Measurements from ENCODE around the gene CEP72. TPM values are rescaled to one million over a fixed set of nuclear protein-coding genes. Genes with fewer than 3 reads are reported as not detected.

The CEP72 gene, protein sequence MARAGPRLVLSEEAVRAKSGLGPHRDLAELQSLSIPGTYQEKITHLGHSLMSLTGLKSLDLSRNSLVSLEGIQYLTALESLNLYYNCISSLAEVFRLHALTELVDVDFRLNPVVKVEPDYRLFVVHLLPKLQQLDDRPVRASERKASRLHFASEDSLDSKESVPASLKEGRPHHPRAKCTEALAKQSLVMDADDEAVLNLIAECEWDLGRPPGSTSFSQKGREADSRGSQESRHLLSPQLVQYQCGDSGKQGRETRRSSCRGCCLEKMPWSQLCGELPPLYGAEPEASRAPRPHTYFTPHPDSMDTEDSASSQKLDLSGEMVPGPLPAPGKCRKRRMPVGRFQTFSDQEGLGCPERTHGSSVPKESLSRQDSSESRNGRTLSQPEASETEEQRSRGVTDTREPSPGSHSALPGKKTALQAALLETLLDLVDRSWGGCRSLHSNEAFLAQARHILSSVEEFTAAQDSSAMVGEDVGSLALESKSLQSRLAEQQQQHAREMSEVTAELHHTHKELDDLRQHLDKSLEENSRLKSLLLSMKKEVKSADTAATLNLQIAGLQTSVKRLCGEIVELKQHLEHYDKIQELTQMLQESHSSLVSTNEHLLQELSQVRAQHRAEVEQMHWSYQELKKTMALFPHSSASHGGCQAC
- total RNA-seq (10 to 100 TPM in 1 of 2 donors, 1 to 10 TPM in 1; 8.5 to 11.4 TPM), total RNA-seq (8.0 to 10.3 reads per million in 2 donors)

GRCh38 chr5:611731-612486 lies at the start of gene CEP72:
TSS of gene CEP72 (plus strand) at chr5:612340. CDS start at chr5:612362, 22 bp downstream.
- peaks cover 40% of the 10 kb centered on the region for H3K4me1 Mint-ChIP-seq
- H3K27ac Mint-ChIP-seq, result peak within 1 kb of the TSS; percentile 29
- peak within 1 kb of the TSS; percentile 90 for H3K4me3 Mint-ChIP-seq
- H3K27me3 Mint-ChIP-seq, result peaks cover 17% of the 10 kb centered on the region
- peak; percentile 87 to 93 (median 90) for DNase-seq
- peaks cover 2% of the 10 kb centered on the region for H3K36me3 Mint-ChIP-seq (ENCODE audit: low read depth)
- peak; percentile 95 for ATAC-seq
- no peaks in the 10 kb centered on the region for H3K9me3 ChIP-seq (ENCODE audit: control insufficient read depth, low read length, poor library complexity, severe bottlenecking)

- no peak overlapping the region for H3K27ac Mint-ChIP-seq
- no peaks in the 10 kb centered on the region for H3K9me3 ChIP-seq (ENCODE audit: control insufficient read depth, low read length, poor library complexity, severe bottlenecking)
- peaks cover 29% of the 10 kb centered on the region for H3K27me3 Mint-ChIP-seq
- H3K4me3 Mint-ChIP-seq, result no peak overlapping the region
- DNase-seq (no peak), ATAC-seq (no peak)
- H3K36me3 Mint-ChIP-seq (ENCODE audit: low read depth), result no peaks in the 10 kb centered on the region
- peaks cover 2% of the 10 kb centered on the region for H3K4me1 Mint-ChIP-seq
Measured at GRCh38 chr5:565782-566440, 46.2 kb upstream of the CEP72 start.

DNA sequence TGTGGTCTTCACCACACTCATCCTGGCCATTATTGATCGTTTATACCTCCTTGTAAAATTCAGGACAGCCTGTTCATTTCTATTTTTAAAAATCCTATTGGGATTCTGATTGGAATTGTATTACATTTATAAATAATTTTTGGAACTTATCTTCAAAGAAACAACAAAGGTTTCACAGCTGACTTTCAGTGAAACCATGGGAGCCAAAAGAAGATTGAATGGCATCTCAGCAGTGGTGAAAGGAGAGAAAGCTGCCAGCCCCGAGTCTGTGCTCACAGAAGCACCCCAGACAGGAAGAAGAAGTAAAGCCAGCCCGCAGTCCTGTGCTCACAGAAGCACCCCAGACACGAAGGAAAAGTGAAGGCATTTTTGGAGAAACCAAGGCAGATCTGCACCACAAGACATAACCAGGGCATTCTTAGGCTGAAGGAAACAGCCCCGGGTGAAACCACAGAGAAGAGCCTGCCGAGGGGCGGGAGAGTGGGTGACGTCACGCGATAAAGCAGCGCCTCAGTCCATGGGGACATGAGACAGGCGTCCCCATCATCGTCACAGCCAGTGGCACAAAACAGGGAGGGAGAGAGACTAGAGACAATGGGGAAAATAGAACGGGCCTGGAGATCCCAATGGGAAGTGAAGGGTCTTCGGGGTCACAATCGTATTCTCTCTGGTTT lies 45.4 kb upstream of the CEP72 start:
- H3K27me3 Mint-ChIP-seq, result peaks cover 25% of the 10 kb centered on the region
- H3K36me3 Mint-ChIP-seq (ENCODE audit: low read depth), result no peaks in the 10 kb centered on the region
- H3K27ac Mint-ChIP-seq, result no peak overlapping the region
- no peaks in the 10 kb centered on the region for H3K9me3 ChIP-seq (ENCODE audit: control insufficient read depth, low read length, poor library complexity, severe bottlenecking)
- peaks cover 2% of the 10 kb centered on the region for H3K4me1 Mint-ChIP-seq
- ATAC-seq, result no peak
- H3K4me3 Mint-ChIP-seq, result no peak overlapping the region
- DNase-seq, result no peak

- DNase-seq, result no peak
- H3K4me1 Mint-ChIP-seq, result peaks cover 2% of the 10 kb centered on the region
- no peak overlapping the region for H3K4me3 Mint-ChIP-seq
- no peak for ATAC-seq
- H3K27me3 Mint-ChIP-seq, result peaks cover 29% of the 10 kb centered on the region
- no peaks in the 10 kb centered on the region for H3K36me3 Mint-ChIP-seq (ENCODE audit: low read depth)
- no peaks in the 10 kb centered on the region for H3K9me3 ChIP-seq (ENCODE audit: control insufficient read depth, low read length, poor library complexity, severe bottlenecking)
- no peak overlapping the region for H3K27ac Mint-ChIP-seq
Measured at GRCh38 chr5:567664-568060, 44.5 kb upstream of the CEP72 start.

DNA sequence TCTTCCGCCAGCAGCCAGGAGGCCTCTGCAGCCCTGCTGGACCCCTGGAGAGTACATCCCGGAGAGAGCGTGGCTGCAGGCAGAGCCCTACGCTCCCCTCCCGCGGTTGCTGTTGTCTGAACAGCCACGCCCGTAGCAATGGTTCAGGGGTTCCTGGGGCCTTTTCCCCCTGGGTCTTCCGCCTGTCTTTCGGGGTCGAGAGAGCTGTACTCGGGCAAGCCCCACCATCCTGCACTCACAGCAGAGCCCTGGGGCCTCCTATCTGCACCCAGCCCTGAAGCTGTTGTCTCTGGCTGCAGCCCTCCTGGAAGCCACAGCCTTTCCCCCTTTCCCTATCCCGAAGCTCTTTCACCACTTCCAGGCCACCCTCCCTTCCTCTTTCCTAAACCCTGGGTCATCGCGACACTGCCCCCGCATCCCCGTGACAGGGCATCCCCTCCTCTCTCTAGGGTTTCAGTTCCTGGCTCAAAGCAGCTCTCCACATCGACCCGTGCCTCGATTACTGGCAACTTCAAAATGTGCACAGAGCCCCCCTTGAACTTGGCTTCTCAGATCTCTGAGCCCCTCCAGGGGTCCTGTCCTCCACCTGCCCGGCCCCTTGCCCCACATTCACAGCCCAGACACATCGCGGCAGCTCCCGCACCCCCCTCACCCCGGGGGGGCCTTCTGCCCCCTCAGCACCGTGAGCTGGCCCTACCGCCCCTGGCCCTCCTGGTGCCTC lies 43.9 kb upstream of the CEP72 start:
- no peaks in the 10 kb centered on the region for H3K36me3 Mint-ChIP-seq (ENCODE audit: low read depth)
- no peaks in the 10 kb centered on the region for H3K9me3 ChIP-seq (ENCODE audit: control insufficient read depth, low read length, poor library complexity, severe bottlenecking)
- no peak overlapping the region for H3K4me3 Mint-ChIP-seq
- H3K27ac Mint-ChIP-seq, result no peak overlapping the region
- ATAC-seq (no peak), DNase-seq (no peak)
- H3K27me3 Mint-ChIP-seq, result peaks cover 30% of the 10 kb centered on the region
- peaks cover 2% of the 10 kb centered on the region for H3K4me1 Mint-ChIP-seq

GRCh38 chr5:568809-569208 lies 43.3 kb upstream of the CEP72 start:
- H3K9me3 ChIP-seq (ENCODE audit: control insufficient read depth, low read length, poor library complexity, severe bottlenecking), result no peaks in the 10 kb centered on the region
- Mint-ChIP-seq H3K4me3 (no peak overlapping the region), H3K27ac (no peak overlapping the region), H3K27me3 (peaks cover 30% of the 10 kb centered on the region), H3K4me1 (peaks cover 2% of the 10 kb centered on the region), H3K36me3 (ENCODE audit: low read depth) (no peaks in the 10 kb centered on the region)
- DNase-seq (no peak), ATAC-seq (no peak)

DNA sequence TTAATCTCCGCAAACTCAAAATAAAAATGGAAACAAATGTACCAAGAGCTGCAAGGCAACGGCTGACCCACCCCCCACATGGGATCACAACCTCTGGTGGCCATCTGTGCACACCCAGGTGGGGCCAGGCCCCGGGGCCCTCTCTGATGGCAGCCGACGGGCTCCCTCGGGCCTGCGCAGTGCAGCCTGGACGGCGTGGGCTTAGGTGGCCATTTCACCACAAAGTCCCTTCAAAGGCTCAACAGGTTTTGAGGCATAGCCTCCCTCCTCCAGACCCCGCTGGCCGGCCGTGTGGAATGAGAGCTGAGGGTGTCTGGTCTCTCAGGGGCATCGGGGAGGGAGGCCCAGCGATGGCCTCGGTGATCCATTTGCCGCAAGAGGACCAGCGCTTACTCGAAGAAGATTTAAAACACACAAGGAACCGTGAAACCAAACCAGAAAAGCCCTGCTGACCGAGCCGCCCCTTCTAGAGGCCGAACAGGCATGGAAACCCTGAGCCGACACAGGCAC lies 42.7 kb upstream of the CEP72 start:
- H3K4me3 Mint-ChIP-seq, result no peak overlapping the region
- DNase-seq, result no peak
- H3K4me1 Mint-ChIP-seq, result peaks cover 2% of the 10 kb centered on the region
- no peak overlapping the region for H3K27ac Mint-ChIP-seq
- no peak for ATAC-seq
- peaks cover 33% of the 10 kb centered on the region for H3K27me3 Mint-ChIP-seq
- H3K36me3 Mint-ChIP-seq (ENCODE audit: low read depth), result no peaks in the 10 kb centered on the region
- H3K9me3 ChIP-seq (ENCODE audit: control insufficient read depth, low read length, poor library complexity, severe bottlenecking), result no peaks in the 10 kb centered on the region

GRCh38 chr5:569868-570361 lies 42.2 kb upstream of the CEP72 start:
- no peaks in the 10 kb centered on the region for H3K36me3 Mint-ChIP-seq (ENCODE audit: low read depth)
- DNase-seq, result no peak
- no peak overlapping the region for H3K27ac Mint-ChIP-seq
- H3K4me3 Mint-ChIP-seq, result no peak overlapping the region
- H3K9me3 ChIP-seq (ENCODE audit: control insufficient read depth, low read length, poor library complexity, severe bottlenecking), result no peaks in the 10 kb centered on the region
- ATAC-seq, result no peak
- H3K27me3 Mint-ChIP-seq, result peaks cover 38% of the 10 kb centered on the region
- peaks cover 2% of the 10 kb centered on the region for H3K4me1 Mint-ChIP-seq

DNA sequence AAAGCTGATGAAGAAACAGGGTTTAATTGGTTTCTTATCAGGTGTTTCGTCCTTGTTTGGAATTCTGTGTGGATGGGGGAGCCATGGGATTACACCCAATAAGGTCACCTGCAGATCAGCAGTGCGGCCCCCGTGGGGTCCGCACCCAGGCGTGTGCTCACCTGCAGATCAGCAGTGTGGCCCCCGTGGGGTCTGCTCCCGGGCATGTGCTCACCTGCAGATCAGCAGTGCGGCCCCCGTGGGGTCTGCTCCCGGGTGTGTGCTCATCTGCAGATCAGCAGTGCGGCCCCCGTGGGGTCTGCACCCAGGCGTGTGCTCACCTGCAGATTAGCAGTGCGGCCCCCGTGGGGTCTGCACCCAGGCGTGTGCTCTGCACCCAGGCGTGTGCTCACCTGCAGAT lies 41.7 kb upstream of the CEP72 start:
- Mint-ChIP-seq H3K27ac (no peak overlapping the region), H3K4me1 (peaks cover 2% of the 10 kb centered on the region)

DNA sequence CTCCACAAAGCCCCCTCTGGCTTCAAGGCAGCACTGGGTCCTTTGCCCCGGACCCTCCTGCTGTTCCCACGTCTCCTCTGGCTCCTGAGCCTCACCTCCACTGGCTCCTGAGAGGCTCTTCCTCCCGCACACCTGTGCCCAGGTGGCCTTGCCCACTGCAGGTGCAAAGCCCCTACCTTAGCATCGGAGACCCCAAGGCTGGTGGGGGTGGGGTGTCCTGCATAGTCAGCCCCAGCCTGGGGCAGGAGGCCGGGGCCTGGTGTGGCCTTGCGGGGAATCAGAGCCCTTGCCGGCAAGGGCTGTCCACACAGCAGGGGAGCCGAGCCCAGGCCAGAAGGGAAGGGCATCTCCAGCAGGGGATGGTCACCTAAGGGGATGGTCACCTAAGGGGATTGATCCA lies 41.3 kb upstream of the CEP72 start:
- ATAC-seq (no peak), DNase-seq (no peak)
- peaks cover 39% of the 10 kb centered on the region for H3K27me3 Mint-ChIP-seq

More for the DNA sequence above, 41.7 kb upstream of the CEP72 start:
- ATAC-seq (no peak), DNase-seq (no peak)
- H3K27me3 Mint-ChIP-seq, result peaks cover 39% of the 10 kb centered on the region
- H3K4me3 Mint-ChIP-seq, result no peak overlapping the region
- no peaks in the 10 kb centered on the region for H3K36me3 Mint-ChIP-seq (ENCODE audit: low read depth)
- H3K9me3 ChIP-seq (ENCODE audit: control insufficient read depth, low read length, poor library complexity, severe bottlenecking), result no peaks in the 10 kb centered on the region

GRCh38 chr5:571791-572190 lies 40.3 kb upstream of the CEP72 start:
- Mint-ChIP-seq H3K27ac (no peak overlapping the region), H3K4me1 (peaks cover 2% of the 10 kb centered on the region), H3K36me3 (ENCODE audit: low read depth) (no peaks in the 10 kb centered on the region), H3K4me3 (no peak overlapping the region), H3K27me3 (peaks cover 36% of the 10 kb centered on the region)
- ATAC-seq, result no peak
- H3K9me3 ChIP-seq (ENCODE audit: control insufficient read depth, low read length, poor library complexity, severe bottlenecking), result no peaks in the 10 kb centered on the region
- no peak for DNase-seq

More for the DNA sequence above, 41.3 kb upstream of the CEP72 start:
- Mint-ChIP-seq H3K36me3 (ENCODE audit: low read depth) (no peaks in the 10 kb centered on the region), H3K4me3 (no peak overlapping the region), H3K27ac (no peak overlapping the region), H3K4me1 (peaks cover 2% of the 10 kb centered on the region)
- no peaks in the 10 kb centered on the region for H3K9me3 ChIP-seq (ENCODE audit: control insufficient read depth, low read length, poor library complexity, severe bottlenecking)
